SU-DHL-6 (cell line): ENCODE data around the gene HAO1.

Experiments used
- H2AFZ ChIP-seq: fragments of 200-600 bp; sonication (generic); 2 replicates; pipeline ENCODE4 v1.6.1; 2014; ENCODE audit warnings: low read depth, mild to moderate bottlenecking, moderate library complexity, mixed read lengths, antibody characterized with exemption, low read length; ENCODE audit not compliant: severe bottlenecking
- H3F3A ChIP-seq: fragments of 200-600 bp; shearing (Covaris generic); 2 replicates; pipeline ENCODE4 v1.6.0; 2016; ENCODE audit warnings: antibody characterized with exemption, mild to moderate bottlenecking; ENCODE audit not compliant: insufficient read depth
- H3K27ac ChIP-seq: fragments of 200-600 bp; sonication (generic); 2 replicates; pipeline ENCODE4 v1.5.1; 2016; ENCODE audit warnings: low read depth, mild to moderate bottlenecking, low read length, moderate library complexity, mixed read lengths
- H3K27me3 ChIP-seq: fragments of 200-600 bp; sonication (generic), shearing (Covaris generic); 2 replicates; pipeline ENCODE4 v1.6.0; 2014; ENCODE audit warnings: mild to moderate bottlenecking, low read length
- H3K36me3 ChIP-seq: fragments of 200-600 bp; sonication (generic); 2 replicates; pipeline ENCODE4 v1.6.1; 2014; ENCODE audit warnings: mild to moderate bottlenecking, low read length, mixed read lengths
- H3K4me2 ChIP-seq: fragments of 300-600, 200-600 bp; shearing (Covaris generic), sonication (generic); 2 replicates; pipeline ENCODE4 v1.6.0; 2014; ENCODE audit warnings: low read length, low read depth, mild to moderate bottlenecking; ENCODE audit not compliant: poor library complexity, severe bottlenecking
- H3K4me3 ChIP-seq: fragments of 200-600 bp; sonication (generic); 2 replicates; pipeline ENCODE4 v1.5.1; 2014; ENCODE audit warnings: antibody characterized with exemption, low read length, mild to moderate bottlenecking, mixed read lengths; ENCODE audit not compliant: insufficient read depth, poor library complexity, severe bottlenecking
- H3K79me2 ChIP-seq: fragments of 200-600 bp; sonication (generic); 2 replicates; pipeline ENCODE4 v1.6.1; 2014; ENCODE audit warnings: mild to moderate bottlenecking, low read length, moderate library complexity; ENCODE audit not compliant: insufficient read depth
- H3K9ac ChIP-seq: fragments of 200-600 bp; sonication (generic); 2 replicates; pipeline ENCODE4 v1.7.0; 2014; ENCODE audit warnings: mild to moderate bottlenecking, low read length
- H3K9me2 ChIP-seq: fragments of 200-600 bp; sonication (generic); replicated peaks from 2 replicates; pipeline ENCODE4 v1.6.1; 2014; ENCODE audit warnings: low read length; ENCODE audit not compliant: insufficient read depth
- H3K9me3 ChIP-seq: fragments of 200-600 bp; sonication (generic); 2 replicates; pipeline ENCODE4 v1.6.1; 2014; ENCODE audit warnings: low read length, mixed read lengths; ENCODE audit not compliant: insufficient read depth
- H4K20me1 ChIP-seq: fragments of 200-600 bp; sonication (generic); 2 replicates; pipeline ENCODE4 v1.6.1; 2014; ENCODE audit warnings: low read depth, mild to moderate bottlenecking, antibody characterized with exemption, low read length, moderate library complexity, mixed read lengths
- CTCF ChIP-seq: fragments of 200-600 bp; sonication (generic); IDR thresholded peaks from one replicate; pipeline ENCODE4 v1.5.1; 2017; ENCODE audit warnings: antibody characterized with exemption, mild to moderate bottlenecking, low read length, moderate library complexity; ENCODE audit not compliant: insufficient read depth, poor library complexity, severe bottlenecking
- EZH2phosphoT487 ChIP-seq: fragments of 200-600 bp; sonication (generic), shearing (Covaris generic); conservative IDR thresholded peaks from 2 replicates; pipeline ENCODE4 v1.6.1; 2018; ENCODE audit warnings: mild to moderate bottlenecking, antibody characterized with exemption, low read length, moderate library complexity, mixed read lengths

The HAO1 gene

DNA sequence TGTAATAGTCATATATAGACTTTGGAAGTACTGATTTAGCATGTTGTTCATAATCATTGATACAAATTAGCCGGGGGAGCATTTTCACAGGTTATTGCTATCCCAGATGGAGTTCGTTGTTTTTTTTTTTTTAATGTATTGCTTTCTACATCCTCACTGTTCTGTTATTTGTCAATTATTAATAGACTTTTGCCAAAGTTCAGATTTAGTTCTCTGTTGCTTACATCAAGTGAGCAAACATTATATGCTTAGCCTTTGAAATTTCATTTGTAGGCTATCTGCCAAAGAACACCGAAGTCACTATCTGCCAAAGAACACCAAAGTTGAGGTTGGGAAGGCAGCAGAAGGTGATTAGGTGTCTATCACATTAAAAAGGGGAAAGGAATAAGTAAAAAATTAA is at the start of gene HAO1:
HAO1 (minus strand) TSS at position 118 of the 400 bp plus-strand sequence; CDS start at position 82, 36 bp downstream.
- no peaks in the 10 kb centered on the region for H3K36me3 ChIP-seq
- H2AFZ ChIP-seq = no peak within 1 kb of the TSS
- H3K9ac ChIP-seq = no peak within 1 kb of the TSS
- H3K4me2 ChIP-seq = no peak within 1 kb of the TSS
- H3K27ac ChIP-seq = no peak within 1 kb of the TSS
- no peaks in the 10 kb centered on the region for H3K79me2 ChIP-seq
- no peaks in the 10 kb centered on the region for H3F3A ChIP-seq
- H4K20me1 ChIP-seq = no peaks in the 10 kb centered on the region
- H3K9me2 ChIP-seq = no peaks in the 10 kb centered on the region
- no peak within 1 kb of the TSS for H3K4me3 ChIP-seq
- TF ChIP-seq EZH2phosphoT487 (no peak), CTCF (no peak)
- no peaks in the 10 kb centered on the region for H3K27me3 ChIP-seq
- H3K9me3 ChIP-seq = no peaks in the 10 kb centered on the region

GRCh38 chr20:7989379-7989778 is 49.1 kb upstream of the HAO1 start:
- TF ChIP-seq EZH2phosphoT487 = no peak
- Histone ChIP-seq H3K9me2 (no peaks in the 10 kb centered on the region), H3K9me3 (no peaks in the 10 kb centered on the region), H2AFZ (no peak overlapping the region), H3K36me3 (0 out of 2 replicates have a peak, but pooled peaks cover 2% of the 10 kb centered on the region), H3K9ac (no peak overlapping the region), H3K4me2 (no peak overlapping the region), H3K27me3 (no peaks in the 10 kb centered on the region), H3K79me2 (no peaks in the 10 kb centered on the region), H4K20me1 (no peaks in the 10 kb centered on the region), H3K4me3 (no peak overlapping the region), H3F3A (no peaks in the 10 kb centered on the region), H3K27ac (no peak overlapping the region)

- Histone ChIP-seq H3K9me3 (no peaks in the 10 kb centered on the region), H3K27me3 (no peaks in the 10 kb centered on the region), H2AFZ (no peak overlapping the region), H3K4me3 (no peak overlapping the region), H3K79me2 (no peaks in the 10 kb centered on the region), H3K9me2 (no peaks in the 10 kb centered on the region), H3K27ac (no peak overlapping the region), H3K9ac (no peak overlapping the region), H3K4me2 (no peak overlapping the region), H4K20me1 (no peaks in the 10 kb centered on the region), H3K36me3 (no peaks in the 10 kb centered on the region), H3F3A (no peaks in the 10 kb centered on the region)
- TF ChIP-seq CTCF (no peak), EZH2phosphoT487 (no peak)
Measured at GRCh38 chr20:7985916-7986315, 45.7 kb upstream of the HAO1 start.

DNA sequence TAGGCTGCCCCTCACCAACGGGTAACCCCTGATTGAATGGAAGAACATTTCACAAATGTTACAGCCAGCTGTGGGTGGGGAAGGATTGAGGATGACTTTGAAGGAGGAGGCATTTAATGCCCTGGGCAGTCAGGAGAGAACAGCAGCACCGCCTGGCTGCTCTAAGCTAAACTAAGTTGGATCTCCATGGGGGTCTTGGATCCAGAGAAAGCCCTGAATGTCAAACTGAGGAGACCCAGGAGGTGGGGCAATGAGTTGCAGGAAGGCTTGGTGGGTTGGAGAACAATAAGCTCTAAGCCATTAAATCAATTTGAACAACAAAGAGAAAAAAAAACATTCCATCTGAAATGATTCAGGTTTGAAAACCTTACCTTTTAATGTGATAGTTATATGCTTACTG is 43.9 kb upstream of the HAO1 start:
- TF ChIP-seq EZH2phosphoT487 (no peak), CTCF (no peak)
- no peaks in the 10 kb centered on the region for H4K20me1 ChIP-seq
- no peak overlapping the region for H3K4me2 ChIP-seq
- H3K27me3 ChIP-seq = no peaks in the 10 kb centered on the region
- H2AFZ ChIP-seq = no peak overlapping the region
- no peaks in the 10 kb centered on the region for H3K9me3 ChIP-seq
- no peaks in the 10 kb centered on the region for H3K36me3 ChIP-seq
- no peaks in the 10 kb centered on the region for H3K9me2 ChIP-seq
- H3K9ac ChIP-seq = no peak overlapping the region
- H3K4me3 ChIP-seq = no peak overlapping the region
- no peak overlapping the region for H3K27ac ChIP-seq
- no peaks in the 10 kb centered on the region for H3K79me2 ChIP-seq
- no peaks in the 10 kb centered on the region for H3F3A ChIP-seq
